ENCODE measurements around the gene FAM177A1. TPM values are rescaled to one million over a fixed set of nuclear protein-coding genes. Genes with fewer than 3 reads are reported as not detected.
"Not testable (repeated sequence)": the region's sequence is repeated elsewhere in the genome, so short reads cannot be mapped to it uniquely, and the experiment has no call there.

The FAM177A1 gene
- total and polyA plus RNA-seq, 7 donors: 26.3 to 171 (median 61.5) TPM

DNA sequence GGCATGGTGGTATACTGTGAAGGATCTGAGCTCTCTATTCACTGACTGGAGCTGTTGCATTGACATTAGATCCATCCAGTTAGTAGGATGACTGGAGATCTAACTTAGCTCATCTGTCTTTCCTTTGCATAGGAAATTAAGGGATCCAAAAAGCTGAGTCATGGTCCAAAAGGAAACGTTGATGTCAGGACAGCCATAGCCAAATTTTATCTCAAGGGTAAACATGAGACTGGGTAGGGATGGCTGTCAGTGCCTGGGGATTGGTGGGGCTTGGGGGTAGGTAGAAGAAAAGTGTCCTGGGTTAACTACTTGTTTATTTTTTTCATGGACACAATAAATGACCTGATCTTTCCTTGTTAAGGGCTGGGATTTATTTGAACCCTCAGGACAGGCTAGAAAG, 4.6 kb downstream of the FAM177A1 start:
- peaks cover 0 to 36% (median 0%) of the 10 kb centered on the region in 4 donors for H3K36me3 ChIP-seq
- no peak overlapping the region for H3K4me3 ChIP-seq
- H3K4me1 ChIP-seq: peaks cover 0 to 29% (median 19%) of the 10 kb centered on the region in 4 donors
- no peak for TF ChIP-seq POLR2A (IDR thresholded peaks at IDR 0.05)
- TF ChIP-seq EP300 (IDR thresholded peaks at IDR 0.05): no peak
- intact Hi-C loops (cut with DNase I): no loop called here
- peak overlapping the region in 1 of 4 donors; percentile 42 for H3K27ac ChIP-seq
- no peaks in the 10 kb centered on the region for H3K9me3 ChIP-seq
- 0 to 21% methylated on average over 1 of the region's 1 CpG for WGBS, 2 donors
- DNase-seq: no peak
- H3K27me3 ChIP-seq: no peaks in the 10 kb centered on the region

DNA sequence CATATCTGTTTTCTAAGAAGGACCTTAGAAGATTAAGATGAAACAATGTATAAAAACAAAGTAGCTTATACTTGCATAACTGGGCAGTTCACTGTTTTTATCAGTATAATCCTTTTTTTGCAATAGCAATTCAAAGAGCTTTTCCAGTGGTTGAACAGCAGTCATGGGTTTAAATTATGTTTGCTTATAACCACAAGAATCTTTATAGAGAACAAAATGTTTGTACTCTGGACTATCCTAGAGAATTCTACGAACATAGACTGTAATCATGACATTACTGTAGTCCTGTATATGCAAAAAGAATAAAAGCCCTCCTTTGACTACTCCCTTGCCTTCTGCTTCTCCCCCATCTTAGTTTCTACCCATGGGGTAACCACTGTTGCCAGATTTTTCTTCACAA, 5.7 kb downstream of the FAM177A1 start:
- Histone ChIP-seq H3K36me3 (peaks cover 0 to 47% (median 0%) of the 10 kb centered on the region in 4 donors), H3K4me3 (no peak overlapping the region), H3K27me3 (no peaks in the 10 kb centered on the region), H3K4me1 (peaks cover 0 to 27% (median 19%) of the 10 kb centered on the region in 4 donors), H3K9me3 (no peaks in the 10 kb centered on the region), H3K27ac (peak overlapping the region in 2 of 4 donors; percentile 0 to 42)
- 15 to 59% methylated on average over 1 of the region's 1 CpG for WGBS, 2 donors
- DNase-seq: no peak
- intact Hi-C loops (cut with DNase I): no loop called here
- TF ChIP-seq POLR2AphosphoS5 (IDR thresholded peaks at IDR 0.05): no peak
- TF ChIP-seq POLR2A (IDR thresholded peaks at IDR 0.05): no peak
- TF ChIP-seq, protein P1, sequence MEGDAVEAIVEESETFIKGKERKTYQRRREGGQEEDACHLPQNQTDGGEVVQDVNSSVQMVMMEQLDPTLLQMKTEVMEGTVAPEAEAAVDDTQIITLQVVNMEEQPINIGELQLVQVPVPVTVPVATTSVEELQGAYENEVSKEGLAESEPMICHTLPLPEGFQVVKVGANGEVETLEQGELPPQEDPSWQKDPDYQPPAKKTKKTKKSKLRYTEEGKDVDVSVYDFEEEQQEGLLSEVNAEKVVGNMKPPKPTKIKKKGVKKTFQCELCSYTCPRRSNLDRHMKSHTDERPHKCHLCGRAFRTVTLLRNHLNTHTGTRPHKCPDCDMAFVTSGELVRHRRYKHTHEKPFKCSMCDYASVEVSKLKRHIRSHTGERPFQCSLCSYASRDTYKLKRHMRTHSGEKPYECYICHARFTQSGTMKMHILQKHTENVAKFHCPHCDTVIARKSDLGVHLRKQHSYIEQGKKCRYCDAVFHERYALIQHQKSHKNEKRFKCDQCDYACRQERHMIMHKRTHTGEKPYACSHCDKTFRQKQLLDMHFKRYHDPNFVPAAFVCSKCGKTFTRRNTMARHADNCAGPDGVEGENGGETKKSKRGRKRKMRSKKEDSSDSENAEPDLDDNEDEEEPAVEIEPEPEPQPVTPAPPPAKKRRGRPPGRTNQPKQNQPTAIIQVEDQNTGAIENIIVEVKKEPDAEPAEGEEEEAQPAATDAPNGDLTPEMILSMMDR (IDR thresholded peaks at IDR 0.05): no peak
- no peak for TF ChIP-seq EP300 (IDR thresholded peaks at IDR 0.05)

DNA sequence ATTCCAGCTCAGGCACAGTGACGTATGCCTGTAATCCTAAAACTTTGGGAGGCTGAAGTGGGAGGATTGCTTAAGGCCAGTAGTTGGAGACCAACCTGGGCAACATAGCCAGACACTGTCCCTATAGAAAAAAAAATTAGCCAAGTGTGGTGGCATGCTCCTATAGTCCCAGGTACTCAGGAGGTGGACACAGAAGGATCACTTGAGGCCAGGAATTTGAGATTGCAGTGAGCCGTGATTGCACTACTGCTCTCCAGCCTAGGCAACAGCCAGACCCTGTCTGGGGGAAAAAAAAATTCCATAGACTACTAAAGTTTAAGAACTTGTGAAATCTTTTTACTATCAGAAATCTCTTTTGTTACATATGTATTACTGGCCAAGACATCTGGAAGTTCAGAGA, 6.6 kb downstream of the FAM177A1 start:
- intact Hi-C loops (cut with DNase I): no loop called here
- no peak for DNase-seq
- Histone ChIP-seq H3K27ac (peak overlapping the region in 2 of 4 donors; percentile 0 to 42), H3K27me3 (no peaks in the 10 kb centered on the region), H3K4me1 (peaks cover 0 to 19% (median 12%) of the 10 kb centered on the region in 4 donors), H3K36me3 (peaks cover 0 to 54% (median 3%) of the 10 kb centered on the region in 4 donors), H3K4me3 (no peak overlapping the region), H3K9me3 (no peaks in the 10 kb centered on the region)
- WGBS, 2 donors: 56 to 90% methylated on average over 2 of the region's 2 CpGs
- TF ChIP-seq, protein P1 (IDR thresholded peaks at IDR 0.05): no peak
- no peak for TF ChIP-seq POLR2A (IDR thresholded peaks at IDR 0.05)
- TF ChIP-seq POLR2AphosphoS5 (IDR thresholded peaks at IDR 0.05): no peak
- no peak for TF ChIP-seq EP300 (IDR thresholded peaks at IDR 0.05)

DNA sequence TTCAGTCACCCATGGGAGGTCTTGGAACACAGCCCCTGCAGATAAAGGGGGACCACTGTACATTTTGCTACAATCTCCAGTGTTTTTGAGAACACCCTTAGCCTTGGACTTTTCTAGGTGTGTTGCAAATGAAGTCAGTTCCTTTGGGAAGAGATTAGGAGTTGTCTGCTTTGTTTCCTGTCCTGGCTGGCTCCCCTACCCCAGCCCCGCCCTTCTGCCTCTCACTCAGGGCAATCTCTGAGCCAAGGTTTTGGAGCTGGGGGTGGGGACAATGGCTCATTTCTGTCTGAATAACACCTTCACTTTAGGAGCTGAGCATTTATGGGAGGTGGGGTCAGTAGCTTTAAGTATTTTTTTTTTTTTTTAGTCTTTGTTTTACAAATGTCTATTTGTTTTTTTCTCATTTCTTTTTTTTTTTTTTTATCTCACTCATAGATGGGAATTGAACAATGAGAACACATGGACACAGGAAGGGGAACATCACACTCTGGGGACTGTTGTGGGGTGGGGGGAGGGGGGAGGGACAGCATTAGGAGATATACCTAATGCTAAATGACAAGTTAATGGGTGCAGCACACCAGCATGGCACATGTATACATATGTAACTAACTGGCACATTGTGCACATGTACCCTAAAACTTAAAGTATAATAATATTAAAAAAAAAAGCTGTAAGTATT, 15.2 kb downstream of the FAM177A1 start:
- peaks cover 6 to 55% (median 17%) of the 10 kb centered on the region in 4 donors for H3K36me3 ChIP-seq
- H3K27ac ChIP-seq; H3K4me3 ChIP-seq; H3K27me3 ChIP-seq; DNase-seq; H3K9me3 ChIP-seq; H3K4me1 ChIP-seq; intact Hi-C loops (cut with DNase I): not testable (repeated sequence)
- 23 to 68% methylated on average over 1 of the region's 1 CpG for WGBS, 2 donors

DNA sequence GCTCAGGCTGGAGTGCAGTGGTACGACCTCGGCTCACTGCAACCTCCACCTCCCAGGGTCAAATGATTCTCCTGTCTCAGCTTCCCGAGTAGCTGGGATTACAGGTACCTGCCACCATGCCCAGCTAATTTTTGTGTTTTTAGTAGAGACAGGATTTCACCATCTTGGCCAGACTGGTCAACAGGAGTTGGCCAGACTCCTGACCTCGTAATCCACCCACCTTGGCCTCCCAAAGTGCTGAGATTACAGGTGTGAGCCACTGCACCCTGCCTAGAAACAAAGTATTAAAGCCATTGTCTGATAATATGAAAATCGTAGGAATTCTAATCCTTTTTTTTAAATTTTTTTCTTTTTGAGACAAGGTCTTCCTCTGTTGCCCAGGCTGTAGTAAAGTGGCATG, 19.7 kb downstream of the FAM177A1 start:
- H3K27me3 ChIP-seq; H3K4me1 ChIP-seq; H3K4me3 ChIP-seq; H3K27ac ChIP-seq; DNase-seq; H3K9me3 ChIP-seq; intact Hi-C loops (cut with DNase I): not testable (repeated sequence)
- whole genome bisulfite sequencing, 2 donors: 94 to 98% methylated on average over 5 of the region's 5 CpGs
- H3K36me3 ChIP-seq: peaks cover 0 to 46% (median 3%) of the 10 kb centered on the region in 4 donors

DNA sequence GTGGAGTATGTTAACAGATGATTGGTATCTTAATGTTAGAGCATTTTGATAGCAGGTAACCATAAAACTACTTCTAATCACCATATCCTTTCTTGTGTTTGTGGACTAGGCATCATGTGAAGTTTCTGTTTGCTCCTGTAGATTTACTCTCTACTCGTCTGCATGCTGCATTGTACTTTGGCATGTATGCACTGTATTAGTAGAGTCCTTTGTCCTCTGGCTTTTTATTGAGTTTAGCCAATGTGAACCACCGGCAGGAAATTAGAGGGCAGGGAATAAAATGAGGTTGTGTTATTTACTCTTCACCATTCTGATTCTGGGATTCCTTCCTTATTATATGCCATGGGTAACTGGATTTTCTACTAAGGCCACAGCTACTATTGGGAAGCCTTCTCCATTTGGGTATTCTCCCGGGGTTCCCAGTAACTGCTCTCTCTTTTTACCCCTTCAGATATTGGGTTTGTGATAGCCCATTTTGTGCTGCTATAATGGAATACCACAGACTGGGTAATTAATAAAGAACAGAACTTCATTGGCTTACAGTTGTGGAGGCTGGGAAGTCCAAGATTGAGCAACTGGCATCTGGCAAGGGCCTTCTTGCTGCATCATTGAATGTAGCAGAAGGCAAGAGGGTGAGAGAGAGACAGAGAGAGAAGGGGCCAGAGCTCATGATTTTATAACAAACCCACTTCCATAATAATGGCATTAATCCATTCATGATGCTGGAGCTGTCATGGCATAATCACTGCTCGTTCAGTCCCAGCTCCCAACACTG, 22.4 kb downstream of the FAM177A1 start:
- no peak overlapping the region for H3K27ac ChIP-seq
- H3K4me1 ChIP-seq: no peaks in the 10 kb centered on the region
- no peaks in the 10 kb centered on the region for H3K9me3 ChIP-seq
- WGBS, 2 donors: 34 to 82% methylated on average over 4 of the region's 4 CpGs
- no peak for TF ChIP-seq POLR2AphosphoS5 (IDR thresholded peaks at IDR 0.05)
- no peak for TF ChIP-seq POLR2A (IDR thresholded peaks at IDR 0.05)
- TF ChIP-seq, protein P1 (IDR thresholded peaks at IDR 0.05): no peak
- TF ChIP-seq EP300 (IDR thresholded peaks at IDR 0.05): no peak
- DNase-seq: no peak
- intact Hi-C loops (cut with DNase I): no loop called here
- H3K27me3 ChIP-seq: no peaks in the 10 kb centered on the region
- H3K36me3 ChIP-seq: peaks cover 0 to 57% (median 9%) of the 10 kb centered on the region in 4 donors
- no peak overlapping the region for H3K4me3 ChIP-seq

Measured in sigmoid colon (tissue), 7 donors.